Neural crest cell (in vitro differentiated cells): ENCODE measurements around the gene CTRL. TPM values are rescaled to one million over a fixed set of nuclear protein-coding genes. Genes with fewer than 3 reads are reported as not detected.

Experiments used
- DNase-seq: peaks from one replicate; pipeline ENCODE4 v3.0.0; 2021; ENCODE audit warnings: low read depth, mixed read lengths, low spot score
- H3K27ac Mint-ChIP-seq: one replicate; pipeline ENCODE4 v1.8.0; 2021; ENCODE audit warnings: mild to moderate bottlenecking, mixed read lengths; ENCODE audit not compliant: unreplicated experiment
- H3K27me3 Mint-ChIP-seq: 2 replicates; pipeline ENCODE4 v1.8.0; 2021; ENCODE audit warnings: low read depth, mild to moderate bottlenecking, mixed read lengths
- H3K36me3 Mint-ChIP-seq: 2 replicates; pipeline ENCODE4 v1.8.0; 2021; ENCODE audit warnings: low read depth, mild to moderate bottlenecking, mixed read lengths
- H3K4me1 Mint-ChIP-seq: 2 replicates; pipeline ENCODE4 v1.8.0; 2021; ENCODE audit warnings: mixed read lengths
- H3K4me3 Mint-ChIP-seq: one replicate; pipeline ENCODE4 v1.8.0; 2021; ENCODE audit warnings: mild to moderate bottlenecking, mixed read lengths
- H3K9me3 Mint-ChIP-seq: 2 replicates; pipeline ENCODE4 v1.8.0; 2021; ENCODE audit warnings: mixed read lengths
- CTCF ChIP-seq: fragments of 200-600 bp; sonication (generic); conservative IDR thresholded peaks from 2 replicates; pipeline ENCODE4 v1.5.0; 2021; ENCODE audit warnings: antibody characterized with exemption, mild to moderate bottlenecking
- total RNA-seq: library from RNA; stranded (reverse); gene quantifications from 2 replicates; pipeline ENCODE4 v1.2.1, GENCODE V29; 2021

CTRL gene
- total RNA-seq, 1 donor from 2014 or later: 3.0 TPM

- no peaks in the 10 kb centered on the region for H3K9me3 Mint-ChIP-seq
- no peak for TF ChIP-seq CTCF
- H3K4me3 Mint-ChIP-seq: no peak overlapping the region
- no peaks in the 10 kb centered on the region for H3K27me3 Mint-ChIP-seq
- H3K36me3 Mint-ChIP-seq: no peaks in the 10 kb centered on the region
- DNase-seq: no peak
- peaks cover 5% of the 10 kb centered on the region for H3K4me1 Mint-ChIP-seq
- H3K27ac Mint-ChIP-seq: no peak overlapping the region
Measured at GRCh38 chr16:67901734-67902133, 29.9 kb downstream of the CTRL start.

- Mint-ChIP-seq H3K4me1 (peaks cover 32% of the 10 kb centered on the region), H3K27me3 (no peaks in the 10 kb centered on the region), H3K27ac (no peak overlapping the region), H3K36me3 (no peaks in the 10 kb centered on the region), H3K9me3 (no peaks in the 10 kb centered on the region), H3K4me3 (peak overlapping the region; percentile 31)
- no peak for TF ChIP-seq CTCF
- DNase-seq: no peak
Measured at GRCh38 chr16:67897231-67897630, 34.4 kb downstream of the CTRL start.

- TF ChIP-seq CTCF: no peak
- no peaks in the 10 kb centered on the region for H3K27me3 Mint-ChIP-seq
- no peaks in the 10 kb centered on the region for H3K9me3 Mint-ChIP-seq
- no peaks in the 10 kb centered on the region for H3K36me3 Mint-ChIP-seq
- DNase-seq: no peak
- H3K4me1 Mint-ChIP-seq: peaks cover 33% of the 10 kb centered on the region
- peak overlapping the region; percentile 96 for H3K4me3 Mint-ChIP-seq
- peak overlapping the region; percentile 99 for H3K27ac Mint-ChIP-seq
Measured at GRCh38 chr16:67893743-67894399, 37.8 kb downstream of the CTRL start.

GRCh38 chr16:67892899-67893742 is 38.5 kb downstream of the CTRL start, which contains the start of gene PSKH1:
PSKH1 (plus strand) TSS chr16:67893254; CDS start chr16:67908750, 15,496 bp downstream.
- Mint-ChIP-seq H3K27ac (peak within 1 kb of the TSS; percentile 99), H3K4me1 (peaks cover 33% of the 10 kb centered on the region), H3K9me3 (no peaks in the 10 kb centered on the region), H3K4me3 (peak within 1 kb of the TSS; percentile 96), H3K27me3 (no peaks in the 10 kb centered on the region), H3K36me3 (no peaks in the 10 kb centered on the region)
- DNase-seq: peak; percentile 86
- no peak for TF ChIP-seq CTCF

- TF ChIP-seq CTCF: no peak
- Mint-ChIP-seq H3K36me3 (no peaks in the 10 kb centered on the region), H3K4me1 (peaks cover 33% of the 10 kb centered on the region), H3K9me3 (no peaks in the 10 kb centered on the region), H3K27ac (no peak overlapping the region), H3K27me3 (no peaks in the 10 kb centered on the region), H3K4me3 (peak overlapping the region; percentile 83)
- no peak for DNase-seq
Measured at GRCh38 chr16:67892375-67892774, 39.3 kb downstream of the CTRL start.
